Esophagus muscularis mucosa (tissue), 4 donors: ENCODE measurements around the gene PRSS8.

Source experiments
- CTCF ChIP-seq, 3 experiments: fragments of 200-600 bp in 2 of 3; fragments of 450-650 bp in 1 of 3; sonication (generic) in 2 of 3; IDR thresholded peaks; one replicate each; pipeline ENCODE4 v1.5.1; 2017 to 2019; ENCODE audit warnings: antibody characterized with exemption in 3 of 3, mild to moderate bottlenecking in 2 of 3, moderate library complexity in 1 of 3
- EP300 ChIP-seq: sonication (generic); formaldehyde crosslinking; IDR thresholded peaks from one replicate; pipeline ENCODE4 v1.6.1; 2017; ENCODE audit warnings: antibody characterized with exemption
- POLR2A ChIP-seq: fragments of 450-650 bp; IDR thresholded peaks from one replicate; pipeline ENCODE4 v1.6.1; 2017; ENCODE audit warnings: antibody characterized with exemption, moderate library complexity, mild to moderate bottlenecking, low read depth

GRCh38 chr16:31129568-31130335 is 5.8 kb downstream of the PRSS8 start:
- TF ChIP-seq CTCF (IDR thresholded peaks at IDR 0.05) (no peak), POLR2A (no peak), EP300 (no peak)
